Immature natural killer cell (primary cell): Measurements from ENCODE around the gene ZNF324B. TPM values are rescaled to one million over a fixed set of nuclear protein-coding genes. Genes with fewer than 3 reads are reported as not detected.
A peak's percentile ranks its signal among the peaks of the same experiment; 100 is the strongest.
"Not testable (repeated sequence)": the region's sequence is repeated elsewhere in the genome, so short reads cannot be mapped to it uniquely, and the experiment has no call there.

Experiments used
- DNase-seq, 3 donors: peaks; one replicate each; pipeline ENCODE4 v3.0.0; 2022; ENCODE audit warnings: mixed read lengths in 1 of 3
- H3K27ac Mint-ChIP-seq, 6 donors: one replicate each; pipeline ENCODE4 v1.8.0; 2020; ENCODE audit warnings: mixed read lengths in 6 of 6, mild to moderate bottlenecking in 5 of 6, inconsistent platforms in 4 of 6, moderate library complexity in 3 of 6
- H3K27me3 Mint-ChIP-seq, 3 donors: one replicate each; pipeline ENCODE4 v1.8.0; 2020 to 2021; ENCODE audit warnings: low read depth in 3 of 3, mild to moderate bottlenecking in 3 of 3, mixed read lengths in 3 of 3, moderate library complexity in 3 of 3, inconsistent platforms in 1 of 3
- H3K36me3 Mint-ChIP-seq, 3 donors: one replicate each; pipeline ENCODE4 v1.8.0; 2020; ENCODE audit warnings: mixed read lengths in 3 of 3, inconsistent platforms in 2 of 3, mild to moderate bottlenecking in 2 of 3
- H3K4me1 Mint-ChIP-seq, 2 donors: one replicate each; pipeline ENCODE4 v1.8.0; 2020; ENCODE audit warnings: inconsistent platforms in 2 of 2, mild to moderate bottlenecking in 2 of 2, mixed read lengths in 2 of 2, moderate library complexity in 1 of 2
- H3K4me3 Mint-ChIP-seq, 5 donors: one replicate each; pipeline ENCODE4 v1.8.0; 2020; ENCODE audit warnings: mild to moderate bottlenecking in 5 of 5, mixed read lengths in 5 of 5, inconsistent platforms in 3 of 5, moderate library complexity in 3 of 5
- H3K9me3 Mint-ChIP-seq, 6 donors: one replicate each; pipeline ENCODE4 v1.8.0; 2020; ENCODE audit warnings: mild to moderate bottlenecking in 6 of 6, mixed read lengths in 6 of 6, inconsistent platforms in 4 of 6, moderate library complexity in 3 of 6
- polyA plus RNA-seq, 3 donors: library from polyadenylated mRNA; unstranded; fragments of 300-500 nt; fragmentation: Illumina TruSeq; gene quantifications; one replicate each; pipeline ENCODE4 v1.2.3, GENCODE V29; 2021

Gene ZNF324B
- 1 to 10 TPM in 2 of 3 donors, not detected in 1; 1.1 to 2.0 TPM for polyA plus RNA-seq

GRCh38 chr19:58451358-58452101 lies at the start of gene ZNF324B:
Gene ZNF324B (plus strand): TSS chr19:58451622. CDS start chr19:58453702, 2,080 bp downstream.
- Mint-ChIP-seq H3K27ac (peak within 1 kb of the TSS; percentile 79 to 92 (median 83)), H3K36me3 (peaks cover 4 to 7% (median 6%) of the 10 kb centered on the region in 3 donors), H3K4me3 (peak within 1 kb of the TSS; percentile 80 to 90 (median 86)), H3K27me3 (peaks cover 7 to 16% (median 15%) of the 10 kb centered on the region in 3 donors), H3K9me3 (peaks cover 0 to 8% (median 2%) of the 10 kb centered on the region in 6 donors), H3K4me1 (peaks cover 18 to 25% of the 10 kb centered on the region in 2 donors)
- peak; percentile 96 for DNase-seq

- Mint-ChIP-seq H3K36me3 (no peaks in the 10 kb centered on the region), H3K4me1 (peaks cover 14 to 18% of the 10 kb centered on the region in 2 donors), H3K4me3 (peak overlapping the region in 3 of 5 donors; percentile 86 to 92 (median 87)), H3K27me3 (peaks cover 10 to 11% (median 11%) of the 10 kb centered on the region in 3 donors), H3K27ac (peak overlapping the region in 4 of 6 donors; percentile 90 to 96 (median 95)), H3K9me3 (no peaks in the 10 kb centered on the region)
- DNase-seq, result peak in 1 of 3 donors; percentile 22
Observed at GRCh38 chr19:58401840-58402421, 49.5 kb upstream of the ZNF324B start.

DNA sequence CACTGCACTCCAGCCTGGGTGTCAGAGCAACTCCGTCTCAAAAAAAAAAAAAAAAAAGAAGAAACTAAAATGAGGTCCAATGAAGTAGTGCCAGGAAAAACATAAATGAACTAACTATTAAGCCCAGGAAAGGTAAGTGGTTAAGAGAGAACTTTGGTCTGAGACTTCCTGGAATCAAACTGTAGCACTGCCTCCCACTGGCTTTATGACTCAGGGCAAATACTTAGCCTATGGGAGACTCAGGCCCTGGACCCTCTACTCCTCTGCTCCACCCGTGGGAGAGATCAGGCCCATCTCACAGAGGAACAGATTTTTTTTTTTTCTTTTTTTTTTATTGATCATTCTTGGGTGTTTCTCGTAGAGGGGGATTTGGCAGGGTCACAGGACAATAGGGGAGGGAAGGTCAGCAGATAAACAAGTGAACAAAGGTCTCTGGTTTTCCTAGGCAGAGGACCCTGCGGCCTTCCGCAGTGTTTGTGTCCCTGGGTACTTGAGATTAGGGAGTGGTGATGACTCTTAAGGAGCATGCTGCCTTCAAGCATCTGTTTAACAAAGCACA lies 47.4 kb upstream of the ZNF324B start:
- not testable (repeated sequence) for H3K4me3 Mint-ChIP-seq, H3K36me3 Mint-ChIP-seq, H3K9me3 Mint-ChIP-seq, DNase-seq
- H3K27me3 Mint-ChIP-seq, result peaks cover 8 to 12% (median 9%) of the 10 kb centered on the region in 3 donors
- H3K27ac Mint-ChIP-seq, result peak overlapping the region in 2 of 6 donors; percentile 26 to 49
- H3K4me1 Mint-ChIP-seq, result peaks cover 32 to 34% of the 10 kb centered on the region in 2 donors

GRCh38 chr19:58406818-58407657 lies 44.4 kb upstream of the ZNF324B start:
- no peak for DNase-seq
- peak overlapping the region; percentile 87 to 97 (median 94) for H3K4me3 Mint-ChIP-seq
- no peaks in the 10 kb centered on the region for H3K9me3 Mint-ChIP-seq
- H3K27ac Mint-ChIP-seq, result peak overlapping the region; percentile 88 to 99 (median 93)
- H3K4me1 Mint-ChIP-seq, result peaks cover 28 to 35% of the 10 kb centered on the region in 2 donors
- H3K36me3 Mint-ChIP-seq, result no peaks in the 10 kb centered on the region
- peaks cover 3 to 6% (median 4%) of the 10 kb centered on the region in 3 donors for H3K27me3 Mint-ChIP-seq

GRCh38 chr19:58407658-58408151 lies 43.7 kb upstream of the ZNF324B start:
- H3K27me3 Mint-ChIP-seq, result peaks cover 3 to 6% (median 4%) of the 10 kb centered on the region in 3 donors
- H3K36me3 Mint-ChIP-seq, result no peaks in the 10 kb centered on the region
- peak overlapping the region; percentile 88 to 99 (median 93) for H3K27ac Mint-ChIP-seq
- H3K4me3 Mint-ChIP-seq, result peak overlapping the region; percentile 87 to 97 (median 94)
- DNase-seq, result no peak
- H3K9me3 Mint-ChIP-seq, result no peaks in the 10 kb centered on the region
- H3K4me1 Mint-ChIP-seq, result peaks cover 28 to 35% of the 10 kb centered on the region in 2 donors

GRCh38 chr19:58408152-58409009 lies 43.0 kb upstream of the ZNF324B start, which contains the start of gene ZNF584:
Gene ZNF584 (plus strand): TSS chr19:58408649. CDS start chr19:58409148, 499 bp downstream.
- Mint-ChIP-seq H3K36me3 (no peaks in the 10 kb centered on the region), H3K4me3 (peak within 1 kb of the TSS; percentile 87 to 97 (median 94)), H3K27ac (peak within 1 kb of the TSS; percentile 88 to 99 (median 93)), H3K9me3 (no peaks in the 10 kb centered on the region), H3K4me1 (peaks cover 28 to 35% of the 10 kb centered on the region in 2 donors), H3K27me3 (peaks cover 3 to 6% (median 4%) of the 10 kb centered on the region in 3 donors)
- peak; percentile 90 to 91 (median 91) for DNase-seq

DNA sequence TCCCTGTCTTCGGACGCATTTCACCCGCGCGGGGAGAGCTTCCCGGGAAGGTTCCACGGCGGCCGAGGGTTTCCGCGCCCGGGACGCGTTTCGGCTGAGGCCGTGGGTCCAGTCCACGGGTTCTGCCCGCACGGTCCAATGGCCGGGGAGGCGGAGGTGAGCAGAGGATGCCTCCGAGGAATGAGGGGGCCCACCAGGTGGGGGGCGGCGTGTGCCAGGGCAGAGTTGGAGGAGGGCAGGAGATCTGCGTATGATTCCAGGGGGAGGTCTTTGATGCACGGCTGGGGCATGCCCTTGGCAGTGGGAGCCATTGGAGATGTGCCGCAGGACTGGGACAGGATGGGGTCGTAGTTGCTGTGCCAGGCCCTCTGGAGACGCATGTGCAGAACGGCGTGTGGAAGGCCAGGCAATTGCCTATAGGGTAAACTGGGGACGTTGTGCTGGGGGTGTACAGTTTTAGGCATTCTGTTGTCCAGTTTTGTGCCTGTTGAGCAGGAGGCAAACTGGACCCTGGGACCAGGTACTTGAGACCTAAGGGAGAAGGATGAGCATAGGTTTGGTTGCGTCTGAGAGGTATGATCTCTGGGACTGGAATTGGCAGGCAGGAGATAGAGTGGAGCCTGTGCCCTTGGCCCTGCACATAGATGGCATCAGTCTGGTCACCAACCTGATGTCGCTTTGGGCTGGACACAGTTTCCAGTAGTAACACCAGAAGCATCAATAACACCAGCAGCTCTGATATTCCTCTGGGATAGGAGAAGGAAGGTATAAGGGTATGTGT lies 42.2 kb upstream of the ZNF324B start:
- DNase-seq, result no peak
- H3K4me3 Mint-ChIP-seq, result peak overlapping the region; percentile 80 to 97 (median 94)
- H3K9me3 Mint-ChIP-seq, result no peaks in the 10 kb centered on the region

DNA sequence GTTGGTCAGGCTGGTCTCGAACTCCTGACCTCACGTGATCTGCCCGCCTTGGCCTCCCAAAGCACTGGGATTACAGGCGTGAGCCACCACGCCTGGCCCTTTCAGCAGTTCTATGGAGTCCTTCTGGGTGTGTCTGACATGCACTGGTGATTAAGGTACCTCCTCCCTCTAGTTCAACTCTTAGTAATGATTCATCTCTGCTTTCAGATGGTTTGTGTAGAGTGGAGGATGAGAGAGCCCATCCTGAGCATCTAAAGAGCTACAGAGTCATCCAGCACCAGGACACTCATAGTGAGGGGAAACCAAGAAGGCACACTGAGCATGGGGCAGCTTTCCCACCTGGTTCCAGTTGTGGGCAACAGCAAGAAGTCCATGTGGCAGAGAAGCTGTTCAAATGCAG lies 34.8 kb upstream of the ZNF324B start:
- no peak for DNase-seq
- Mint-ChIP-seq H3K27ac (no peak overlapping the region), H3K27me3 (peaks cover 0 to 7% (median 0%) of the 10 kb centered on the region in 3 donors), H3K4me3 (no peak overlapping the region), H3K36me3 (peaks cover 20 to 32% (median 32%) of the 10 kb centered on the region in 3 donors), H3K4me1 (no peaks in the 10 kb centered on the region), H3K9me3 (peaks cover 0 to 2% (median 0%) of the 10 kb centered on the region in 6 donors)

More for the DNA sequence above, 42.2 kb upstream of the ZNF324B start:
- Mint-ChIP-seq H3K4me1 (peaks cover 28 to 35% of the 10 kb centered on the region in 2 donors), H3K27ac (peak overlapping the region; percentile 17 to 87 (median 66)), H3K27me3 (peaks cover 3 to 6% (median 4%) of the 10 kb centered on the region in 3 donors), H3K36me3 (no peaks in the 10 kb centered on the region)

DNA sequence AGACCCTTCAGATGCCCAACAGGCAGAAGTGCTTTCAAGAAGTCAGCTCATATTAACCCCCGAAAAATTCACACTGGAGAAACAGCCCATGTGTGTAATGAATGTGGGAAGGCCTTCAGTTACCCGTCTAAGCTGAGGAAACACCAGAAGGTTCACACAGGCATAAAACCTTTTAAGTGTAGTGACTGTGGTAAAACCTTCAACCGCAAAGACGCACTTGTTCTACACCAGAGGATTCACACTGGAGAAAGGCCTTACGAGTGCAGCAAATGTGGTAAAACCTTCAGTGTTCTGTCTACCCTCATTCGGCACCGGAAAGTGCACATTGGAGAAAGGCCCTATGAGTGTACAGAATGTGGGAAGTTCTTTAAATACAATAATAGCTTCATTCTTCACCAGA lies 34.4 kb upstream of the ZNF324B start:
- peaks cover 20 to 32% (median 32%) of the 10 kb centered on the region in 3 donors for H3K36me3 Mint-ChIP-seq
- H3K27me3 Mint-ChIP-seq, result peaks cover 0 to 7% (median 0%) of the 10 kb centered on the region in 3 donors
- peaks cover 0 to 2% (median 0%) of the 10 kb centered on the region in 6 donors for H3K9me3 Mint-ChIP-seq
- no peaks in the 10 kb centered on the region for H3K4me1 Mint-ChIP-seq
- H3K4me3 Mint-ChIP-seq, result no peak overlapping the region
- no peak overlapping the region for H3K27ac Mint-ChIP-seq
- DNase-seq, result no peak

DNA sequence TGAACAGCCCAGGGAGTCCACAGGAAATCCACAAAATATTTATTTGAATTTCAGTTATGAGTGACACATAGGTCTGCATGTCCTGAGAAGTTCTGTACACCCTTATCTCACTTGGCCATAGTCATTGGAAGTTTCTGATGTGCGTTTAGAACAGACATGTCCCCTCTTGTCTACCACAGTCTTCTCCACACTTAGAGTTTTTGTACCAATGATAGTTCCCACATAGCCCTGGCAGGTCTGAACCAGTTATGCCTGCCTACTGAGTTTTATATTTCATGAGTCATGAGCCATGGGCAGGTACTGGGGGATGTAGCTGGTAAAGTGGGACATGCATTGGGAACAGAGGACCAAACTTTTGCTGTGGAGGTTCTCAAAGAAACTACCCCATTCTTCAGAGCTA lies 22.8 kb upstream of the ZNF324B start:
- H3K9me3 Mint-ChIP-seq, result peaks cover 33 to 76% (median 48%) of the 10 kb centered on the region in 6 donors
- H3K27ac Mint-ChIP-seq, result no peak overlapping the region
- peaks cover 5 to 13% (median 8%) of the 10 kb centered on the region in 3 donors for H3K36me3 Mint-ChIP-seq
- peaks cover 2 to 5% (median 4%) of the 10 kb centered on the region in 3 donors for H3K27me3 Mint-ChIP-seq
- DNase-seq, result no peak
- H3K4me3 Mint-ChIP-seq, result no peak overlapping the region
- H3K4me1 Mint-ChIP-seq, result no peaks in the 10 kb centered on the region

DNA sequence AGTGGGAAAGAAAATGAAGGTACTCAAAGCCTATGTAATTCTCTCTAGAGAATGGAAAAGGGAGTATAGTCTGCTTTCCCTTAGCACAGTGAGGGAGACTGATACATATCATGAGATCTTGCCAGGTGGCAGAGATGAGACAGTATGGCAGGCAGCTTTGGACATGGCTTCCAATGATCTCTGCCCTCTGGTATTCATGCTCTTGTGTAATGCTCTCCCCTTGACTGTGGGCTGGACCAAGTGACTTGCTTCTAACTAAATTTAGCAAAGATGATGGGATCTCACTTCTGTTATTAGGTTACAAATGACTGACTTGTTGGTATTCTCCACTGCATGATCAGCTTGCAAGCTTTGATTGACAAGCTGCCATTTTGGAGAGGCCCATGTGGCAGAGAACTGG lies 21.7 kb upstream of the ZNF324B start:
- DNase-seq, result no peak
- Mint-ChIP-seq H3K36me3 (peaks cover 13 to 19% (median 14%) of the 10 kb centered on the region in 3 donors), H3K9me3 (peaks cover 45 to 87% (median 57%) of the 10 kb centered on the region in 6 donors), H3K4me3 (no peak overlapping the region), H3K27me3 (peaks cover 2 to 5% (median 4%) of the 10 kb centered on the region in 3 donors), H3K4me1 (no peaks in the 10 kb centered on the region), H3K27ac (no peak overlapping the region)
